ENCODE results near the gene TNFRSF21. TPM values are rescaled to one million over a fixed set of nuclear protein-coding genes. Genes with fewer than 3 reads are reported as not detected.

TNFRSF21 gene
- polyA plus RNA-seq, 3 donors: 0.43 to 0.86 (median 0.58) TPM

DNA sequence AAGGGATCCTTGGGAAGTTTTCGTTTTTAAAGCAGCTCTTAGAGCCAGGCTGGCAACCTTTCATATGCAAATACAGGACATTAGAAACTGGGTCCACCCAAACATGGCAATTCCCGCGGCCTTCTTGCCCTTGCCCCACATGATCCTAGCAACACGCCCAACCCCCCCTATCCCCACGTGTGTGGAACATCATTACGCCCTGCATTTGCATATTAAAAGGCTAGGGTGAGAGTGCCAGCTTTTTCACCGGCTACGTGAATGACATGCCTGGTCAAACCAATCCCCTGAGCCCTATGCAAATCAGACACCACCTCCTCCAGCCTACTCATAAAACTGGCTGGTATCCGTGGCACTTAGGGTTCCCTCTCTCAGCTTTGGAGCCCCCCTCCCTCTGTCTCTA is 88.1 kb downstream of the TNFRSF21 start:
- no peak overlapping the region for H3K4me2 ChIP-seq (replicated peaks; ENCODE audit: extremely low read depth, low read length, poor library complexity, severe bottlenecking)
- no peaks in the 10 kb centered on the region for H3K4me1 ChIP-seq (ENCODE audit: control insufficient read depth in 1 of 2, insufficient read depth in 2 of 2, low read length in 2 of 2)
- TF ChIP-seq, protein P1, sequence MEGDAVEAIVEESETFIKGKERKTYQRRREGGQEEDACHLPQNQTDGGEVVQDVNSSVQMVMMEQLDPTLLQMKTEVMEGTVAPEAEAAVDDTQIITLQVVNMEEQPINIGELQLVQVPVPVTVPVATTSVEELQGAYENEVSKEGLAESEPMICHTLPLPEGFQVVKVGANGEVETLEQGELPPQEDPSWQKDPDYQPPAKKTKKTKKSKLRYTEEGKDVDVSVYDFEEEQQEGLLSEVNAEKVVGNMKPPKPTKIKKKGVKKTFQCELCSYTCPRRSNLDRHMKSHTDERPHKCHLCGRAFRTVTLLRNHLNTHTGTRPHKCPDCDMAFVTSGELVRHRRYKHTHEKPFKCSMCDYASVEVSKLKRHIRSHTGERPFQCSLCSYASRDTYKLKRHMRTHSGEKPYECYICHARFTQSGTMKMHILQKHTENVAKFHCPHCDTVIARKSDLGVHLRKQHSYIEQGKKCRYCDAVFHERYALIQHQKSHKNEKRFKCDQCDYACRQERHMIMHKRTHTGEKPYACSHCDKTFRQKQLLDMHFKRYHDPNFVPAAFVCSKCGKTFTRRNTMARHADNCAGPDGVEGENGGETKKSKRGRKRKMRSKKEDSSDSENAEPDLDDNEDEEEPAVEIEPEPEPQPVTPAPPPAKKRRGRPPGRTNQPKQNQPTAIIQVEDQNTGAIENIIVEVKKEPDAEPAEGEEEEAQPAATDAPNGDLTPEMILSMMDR (IDR thresholded peaks at IDR 0.05): no peak
- no peak overlapping the region for H2AFZ ChIP-seq (ENCODE audit: insufficient read depth, low read depth, low read length, poor library complexity, severe bottlenecking)
- Mint-ChIP-seq H3K27ac (no peak overlapping the region), H3K36me3 (no peaks in the 10 kb centered on the region), H3K4me1 (no peaks in the 10 kb centered on the region), H3K9me3 (peaks cover 0 to 6% (median 2%) of the 10 kb centered on the region in 7 donors), H3K27me3 (ENCODE audit: low read depth in 3 of 3) (no peaks in the 10 kb centered on the region), H3K4me3 (no peak overlapping the region)
- H3K27me3 ChIP-seq (ENCODE audit: control insufficient read depth in 2 of 2, insufficient read depth in 2 of 2, low read length in 2 of 2): no peaks in the 10 kb centered on the region
- DNase-seq: no peak
- H3K9me3 ChIP-seq (replicated peaks in 1 of 2; ENCODE audit: control insufficient read depth in 1 of 2, insufficient read depth in 1 of 2, low read length in 2 of 2): no peaks in the 10 kb centered on the region
- H3K4me3 ChIP-seq (replicated peaks in 1 of 3; ENCODE audit: low read depth in 2 of 3, low read length in 3 of 3): no peak overlapping the region
- no peaks in the 10 kb centered on the region for H4K20me1 ChIP-seq (ENCODE audit: insufficient read depth, low read length)
- H3K9ac ChIP-seq (ENCODE audit: insufficient read depth, low read length, poor library complexity, severe bottlenecking): no peak overlapping the region
- WGBS (ENCODE audit: insufficient coverage): 86% methylated on average over 6 of the region's 9 CpGs
- no peaks in the 10 kb centered on the region for H3K36me3 ChIP-seq (replicated peaks in 1 of 2; ENCODE audit: control insufficient read depth in 1 of 2, insufficient read depth in 2 of 2, low read length in 2 of 2)
- intact Hi-C loops (cut with micrococcal nuclease): no loop called here
- H3K79me2 ChIP-seq (ENCODE audit: insufficient read depth, low read length): no peaks in the 10 kb centered on the region
- no peak overlapping the region for H3K27ac ChIP-seq (ENCODE audit: low read depth in 1 of 2, low read length in 2 of 2)

DNA sequence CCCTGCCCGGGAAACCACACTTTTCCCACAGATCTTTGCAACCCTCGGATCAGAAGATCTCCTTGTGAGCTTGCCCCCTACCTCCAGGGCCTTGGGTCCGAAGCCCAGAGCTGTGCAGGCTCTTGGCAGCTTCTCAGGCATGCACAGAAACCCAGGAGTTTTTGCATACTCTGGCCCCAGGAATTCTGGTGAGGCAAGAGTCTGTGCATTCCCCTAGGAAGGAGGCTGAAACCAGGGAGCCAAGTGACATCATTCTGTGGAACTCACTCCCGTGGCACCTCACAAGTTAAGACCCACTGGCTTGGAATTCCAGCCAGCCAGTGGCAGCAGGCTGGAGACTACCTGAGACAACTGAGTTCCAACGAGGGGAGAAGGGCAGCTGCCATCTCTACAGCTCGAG is 100.1 kb downstream of the TNFRSF21 start:
- intact Hi-C loops (cut with micrococcal nuclease): no loop called here
- 90% methylated on average over 5 of the region's 6 CpGs for WGBS (ENCODE audit: insufficient coverage)
- no peak for DNase-seq
- no peaks in the 10 kb centered on the region for H3K79me2 ChIP-seq (ENCODE audit: insufficient read depth, low read length)
- no peak overlapping the region for H3K4me2 ChIP-seq (replicated peaks; ENCODE audit: extremely low read depth, low read length, poor library complexity, severe bottlenecking)
- Mint-ChIP-seq H3K4me3 (no peak overlapping the region), H3K9me3 (peaks cover 0 to 10% (median 7%) of the 10 kb centered on the region in 7 donors), H3K27ac (no peak overlapping the region), H3K4me1 (peaks cover 4% of the 10 kb centered on the region), H3K36me3 (no peaks in the 10 kb centered on the region), H3K27me3 (ENCODE audit: low read depth in 3 of 3) (peaks cover 0 to 1% (median 0%) of the 10 kb centered on the region in 3 donors)
- TF ChIP-seq, protein P1 (IDR thresholded peaks at IDR 0.05): no peak
- no peak overlapping the region for H3K4me3 ChIP-seq (replicated peaks in 1 of 3; ENCODE audit: low read depth in 2 of 3, low read length in 3 of 3)
- no peaks in the 10 kb centered on the region for H3K36me3 ChIP-seq (replicated peaks in 1 of 2; ENCODE audit: control insufficient read depth in 1 of 2, insufficient read depth in 2 of 2, low read length in 2 of 2)
- no peak overlapping the region for H3K27ac ChIP-seq (ENCODE audit: low read depth in 1 of 2, low read length in 2 of 2)
- no peaks in the 10 kb centered on the region for H3K9me3 ChIP-seq (replicated peaks in 1 of 2; ENCODE audit: control insufficient read depth in 1 of 2, insufficient read depth in 1 of 2, low read length in 2 of 2)
- no peaks in the 10 kb centered on the region for H3K27me3 ChIP-seq (ENCODE audit: control insufficient read depth in 2 of 2, insufficient read depth in 2 of 2, low read length in 2 of 2)
- no peaks in the 10 kb centered on the region for H4K20me1 ChIP-seq (ENCODE audit: insufficient read depth, low read length)
- H2AFZ ChIP-seq (ENCODE audit: insufficient read depth, low read depth, low read length, poor library complexity, severe bottlenecking): no peak overlapping the region
- H3K9ac ChIP-seq (ENCODE audit: insufficient read depth, low read length, poor library complexity, severe bottlenecking): no peak overlapping the region
- no peaks in the 10 kb centered on the region for H3K4me1 ChIP-seq (ENCODE audit: control insufficient read depth in 1 of 2, insufficient read depth in 2 of 2, low read length in 2 of 2)
